Urinary bladder (tissue), 4 donors: Measurements from ENCODE around the gene KCNJ18. TPM values are rescaled to one million over a fixed set of nuclear protein-coding genes. Genes with fewer than 3 reads are reported as not detected.
"Not testable (repeated sequence)": the region's sequence is repeated elsewhere in the genome, so short reads cannot be mapped to it uniquely, and the experiment has no call there.

Experiments
- DNase-seq: peaks from one replicate; pipeline ENCODE4 v3.0.0-alpha.2; 2015; ENCODE audit errors: extremely low spot score
- H3K27ac ChIP-seq: one replicate; pipeline ENCODE4 v1.5.1; 2013; ENCODE audit warnings: low read depth, mild to moderate bottlenecking, moderate library complexity
- H3K36me3 ChIP-seq: one replicate; pipeline ENCODE4 v1.6.1; 2013; ENCODE audit warnings: mild to moderate bottlenecking, moderate library complexity; ENCODE audit not compliant: insufficient read depth
- H3K4me1 ChIP-seq: one replicate; pipeline ENCODE4 v1.6.1; 2013; ENCODE audit warnings: mild to moderate bottlenecking, moderate library complexity; ENCODE audit not compliant: insufficient read depth
- H3K4me3 ChIP-seq: one replicate; pipeline ENCODE4 v1.5.1; 2013; ENCODE audit warnings: low read depth, low read length
- WGBS: extraction: QIAGEN DNeasy Blood & Tissue Kit; methylation state at CpG from one replicate; pipeline ENCODE4 v1.1.7; 2013; 5-methylcytosine and 5-hydroxymethylcytosine counted together
- polyA plus RNA-seq: library from polyadenylated mRNA; stranded (reverse); fragments of 200-250 nt; gene quantifications from one replicate; pipeline ENCODE4 v1.2.3, GENCODE V29; 2013
- total RNA-seq: library from RNA; depleted of rRNA; stranded (reverse); fragments of >200 nt; gene quantifications from one replicate; pipeline ENCODE4 v1.2.3, GENCODE V29; 2014
- donor health status: healthy with polysubstance abuse.
- donor health status: healthy.

KCNJ18 gene
- total and polyA plus RNA-seq, 2 donors = not detected

DNA sequence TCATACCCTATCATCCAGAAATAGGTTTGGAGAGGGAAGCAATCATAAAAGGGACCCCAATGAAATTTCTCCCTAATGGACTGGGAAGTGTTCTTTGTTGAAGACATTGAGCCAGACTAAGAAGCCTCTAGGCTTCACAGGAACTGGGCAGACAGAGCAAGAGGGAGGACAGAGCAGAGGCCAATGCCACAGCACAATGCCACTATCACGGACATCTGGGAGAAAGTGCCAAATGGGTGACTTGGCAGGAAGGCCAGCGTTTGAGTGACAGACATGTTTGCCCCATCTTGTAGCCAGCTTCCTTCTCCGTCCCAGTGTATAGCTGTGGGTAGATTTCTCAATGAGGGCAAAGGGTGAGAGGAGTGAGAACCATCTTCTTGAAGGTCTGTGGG is 16.6 kb upstream of the KCNJ18 start:
- 82% methylated on average over 3 of the region's 3 CpGs for WGBS
- not testable (repeated sequence) for H3K4me3 ChIP-seq, H3K36me3 ChIP-seq, DNase-seq, H3K4me1 ChIP-seq, H3K27ac ChIP-seq

DNA sequence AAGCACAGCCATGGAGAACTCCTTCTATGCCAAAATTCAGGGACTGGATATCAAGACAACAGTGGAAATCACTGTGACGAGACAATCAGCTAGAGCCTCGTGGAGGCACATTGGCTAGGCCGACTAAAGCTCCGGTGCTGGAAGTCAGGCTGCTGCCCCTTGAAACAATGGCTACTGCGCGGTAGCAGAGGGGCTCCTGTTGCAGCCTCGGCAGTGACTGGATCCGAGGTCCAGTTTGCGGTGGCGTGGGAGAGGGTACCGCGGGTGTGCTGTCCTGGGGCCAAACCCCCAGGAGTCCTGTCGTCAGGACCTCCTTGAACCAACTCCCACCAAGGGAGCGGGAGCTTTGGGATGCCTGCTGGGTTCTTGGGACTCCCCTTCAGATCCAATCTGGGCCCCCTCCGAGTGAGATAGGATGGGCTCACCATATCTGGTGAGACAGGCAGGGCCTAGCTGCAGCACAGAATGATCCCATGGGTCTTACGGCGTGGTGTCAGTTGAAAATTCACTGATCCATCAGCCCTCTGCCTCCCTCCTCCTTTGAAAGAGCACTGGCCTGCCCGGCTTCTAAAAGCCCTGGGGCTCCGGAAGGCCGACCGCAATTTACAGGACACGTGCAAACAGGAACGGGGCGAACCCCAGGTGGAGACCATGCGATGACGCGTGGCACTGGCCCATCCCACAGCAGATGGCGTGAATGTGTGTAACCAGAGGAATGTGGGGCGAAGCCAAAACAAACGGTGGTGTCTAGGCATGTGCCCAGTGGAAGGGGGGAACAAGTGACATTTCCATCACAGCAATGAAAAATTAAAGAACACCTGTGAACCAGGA is 15.8 kb upstream of the KCNJ18 start:
- Histone ChIP-seq H3K27ac (no peak overlapping the region), H3K4me3 (no peak overlapping the region), H3K4me1 (no peaks in the 10 kb centered on the region), H3K36me3 (no peaks in the 10 kb centered on the region)
- no peak for DNase-seq
- 82% methylated on average over 30 of the region's 30 CpGs for WGBS

DNA sequence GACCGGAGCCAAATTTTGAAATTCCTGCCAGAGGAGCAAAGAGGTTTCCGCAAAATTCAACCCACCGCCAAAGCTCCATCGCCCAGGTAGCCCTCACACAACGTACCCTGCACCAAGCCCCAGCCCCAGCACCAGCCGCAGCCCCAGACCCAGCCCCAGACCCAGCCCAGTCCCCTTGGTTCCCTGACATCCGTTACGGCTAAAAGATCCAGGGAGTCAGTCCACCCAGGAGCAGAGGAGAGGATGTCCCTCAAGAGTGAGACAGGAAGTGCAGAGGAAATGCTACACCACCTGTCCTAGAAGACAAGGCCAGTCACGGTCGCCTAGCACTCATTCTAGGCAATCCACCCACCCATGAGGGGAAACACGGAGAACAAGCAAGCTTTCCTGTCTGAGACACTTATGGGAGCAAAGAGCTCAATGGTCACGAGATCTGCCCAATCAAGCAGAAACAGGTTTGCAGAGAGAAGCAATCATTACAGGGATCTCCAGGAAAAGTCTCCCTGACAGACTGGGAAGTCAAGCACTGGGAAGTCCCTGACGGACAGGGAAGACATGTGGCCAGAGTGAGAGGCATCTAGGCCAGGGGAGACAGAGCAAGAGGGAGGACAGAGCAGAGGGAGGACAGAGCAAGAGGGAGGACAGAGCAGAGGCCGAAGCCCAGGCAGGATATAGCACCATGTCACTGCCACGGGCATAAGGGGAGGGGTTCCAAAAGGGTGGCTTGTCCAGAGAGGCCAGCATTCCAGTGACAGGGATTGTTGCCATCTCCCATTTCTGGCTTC is 15.0 kb upstream of the KCNJ18 start:
- H3K4me1 ChIP-seq = no peaks in the 10 kb centered on the region
- H3K27ac ChIP-seq = no peak overlapping the region
- no peak for DNase-seq
- H3K4me3 ChIP-seq = no peak overlapping the region
- no peaks in the 10 kb centered on the region for H3K36me3 ChIP-seq
- WGBS = 75% methylated on average over 15 of the region's 15 CpGs

DNA sequence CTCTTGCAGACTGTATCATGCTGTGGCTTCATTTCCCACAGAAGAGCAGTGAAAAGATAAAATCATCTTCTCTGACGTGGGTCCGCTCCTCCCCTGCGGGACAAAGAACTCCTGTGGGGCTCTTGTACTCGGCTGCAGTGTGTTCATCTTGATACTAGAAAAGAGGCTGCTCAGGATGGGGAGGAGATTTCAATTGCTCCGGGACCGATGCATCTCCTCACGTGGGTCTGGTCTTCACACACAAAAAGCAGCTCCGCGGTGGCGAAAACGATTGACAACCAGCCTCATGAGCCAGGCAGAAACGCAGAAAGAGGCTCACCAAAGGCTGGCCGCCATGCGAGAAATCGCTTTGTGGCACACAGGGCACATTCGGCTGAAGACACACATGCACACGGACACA is 14.4 kb upstream of the KCNJ18 start:
- Histone ChIP-seq H3K4me1 (no peaks in the 10 kb centered on the region), H3K36me3 (no peaks in the 10 kb centered on the region), H3K27ac (no peak overlapping the region), H3K4me3 (no peak overlapping the region)
- 74% methylated on average over 17 of the region's 17 CpGs for WGBS
- no peak for DNase-seq

DNA sequence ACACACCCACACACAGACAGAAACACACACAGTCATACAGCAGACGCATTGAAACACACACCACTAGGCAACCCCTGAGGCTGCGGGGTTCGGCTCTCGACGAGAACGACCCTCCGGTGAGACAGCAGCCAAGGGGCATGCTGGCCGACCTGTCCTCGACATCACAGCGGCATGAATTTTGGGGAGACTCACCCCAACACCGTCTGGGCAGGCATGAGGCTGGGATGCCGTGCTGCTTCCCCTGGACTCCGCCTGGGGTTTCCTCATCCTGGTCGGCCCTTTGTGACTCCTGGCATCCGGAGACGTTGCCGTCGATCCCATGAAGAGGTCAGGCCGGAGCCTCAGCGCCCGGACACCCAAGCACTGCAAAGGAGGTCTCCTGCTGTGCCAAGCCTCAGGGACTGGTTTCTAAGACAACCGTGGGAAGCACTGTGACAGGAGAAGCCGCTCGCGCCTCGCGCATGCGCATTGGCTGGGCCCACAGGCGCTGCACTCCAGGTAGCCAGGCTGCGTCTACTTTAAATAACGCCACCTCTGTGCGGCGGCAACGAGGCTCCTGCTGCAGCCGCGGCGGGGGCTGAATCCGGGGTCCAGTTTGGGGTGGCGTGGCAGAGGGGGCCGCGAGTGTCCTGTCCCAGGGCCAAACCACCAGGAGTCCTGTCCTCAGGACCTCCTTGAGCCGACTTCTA is 13.8 kb upstream of the KCNJ18 start:
- no peak for DNase-seq
- H3K27ac ChIP-seq = no peak overlapping the region
- 56% methylated on average over 42 of the region's 42 CpGs for WGBS
- H3K4me1 ChIP-seq = no peaks in the 10 kb centered on the region
- no peaks in the 10 kb centered on the region for H3K36me3 ChIP-seq
- H3K4me3 ChIP-seq = no peak overlapping the region

DNA sequence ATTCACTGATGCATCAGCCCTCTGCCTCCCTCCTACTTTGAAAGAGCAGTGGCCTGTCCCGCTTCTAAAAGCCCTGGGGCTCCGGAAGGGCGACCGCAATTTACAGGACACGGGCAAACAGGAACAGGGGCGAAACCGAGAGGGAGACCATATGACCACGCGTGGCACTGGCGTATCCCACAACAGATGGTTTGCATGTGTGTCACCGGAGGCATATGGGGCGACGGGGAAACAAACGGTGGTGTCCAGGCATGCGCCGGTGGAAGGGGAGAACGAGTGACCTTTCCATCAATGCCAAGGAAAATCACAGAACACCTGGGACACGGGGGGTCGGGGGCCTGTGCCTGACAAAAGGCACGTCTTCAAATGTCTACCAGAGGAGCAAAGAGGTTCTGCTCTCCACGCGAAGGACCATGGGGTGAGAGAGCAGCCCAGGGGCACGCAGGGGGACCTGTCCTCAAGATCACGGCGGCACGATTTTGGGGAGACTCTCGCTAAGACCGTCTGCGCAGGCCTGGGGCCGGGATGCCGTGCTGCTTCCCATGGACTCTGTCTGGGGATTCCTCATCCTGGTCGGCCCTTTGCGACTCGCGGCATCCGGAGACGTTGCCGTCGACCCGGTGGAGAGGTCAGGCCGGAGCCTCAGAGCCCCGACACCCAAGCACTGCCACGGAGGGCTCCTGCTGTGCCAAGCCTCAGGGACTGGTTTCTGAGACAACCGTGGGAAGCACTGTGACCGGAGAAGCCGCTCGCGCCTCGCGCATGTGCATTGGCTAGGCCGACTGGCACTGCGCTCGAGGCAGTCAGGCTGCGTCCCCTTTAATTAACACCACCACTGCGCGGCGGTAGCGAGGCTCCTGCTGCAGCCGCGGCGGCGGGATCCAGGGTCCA is 12.8 kb upstream of the KCNJ18 start:
- Histone ChIP-seq H3K36me3 (no peaks in the 10 kb centered on the region), H3K27ac (no peak overlapping the region), H3K4me3 (no peak overlapping the region), H3K4me1 (no peaks in the 10 kb centered on the region)
- WGBS = 66% methylated on average over 62 of the region's 62 CpGs
- DNase-seq = no peak

DNA sequence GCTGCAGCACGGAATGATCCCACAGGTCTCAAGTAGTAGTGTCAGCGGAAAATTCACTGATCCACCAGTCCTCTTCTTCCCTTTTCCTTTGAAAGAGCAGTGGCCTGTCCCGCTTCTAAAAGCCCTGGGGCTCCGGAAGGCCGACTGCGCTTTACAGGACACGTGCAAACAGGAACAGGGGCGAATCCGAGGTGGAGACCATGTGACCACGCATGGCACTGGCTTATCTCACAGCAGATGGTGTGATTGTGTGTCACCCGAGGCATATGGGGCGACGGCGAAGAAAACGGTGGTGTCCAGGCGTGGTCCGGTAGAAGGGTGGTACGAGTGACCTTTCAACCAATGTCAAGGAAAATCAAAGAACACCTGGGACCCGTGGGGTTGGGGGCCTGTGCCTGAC is 12.0 kb upstream of the KCNJ18 start:
- no peaks in the 10 kb centered on the region for H3K4me1 ChIP-seq
- WGBS = 80% methylated on average over 19 of the region's 19 CpGs
- no peaks in the 10 kb centered on the region for H3K36me3 ChIP-seq
- H3K4me3 ChIP-seq = no peak overlapping the region
- DNase-seq = no peak
- no peak overlapping the region for H3K27ac ChIP-seq

DNA sequence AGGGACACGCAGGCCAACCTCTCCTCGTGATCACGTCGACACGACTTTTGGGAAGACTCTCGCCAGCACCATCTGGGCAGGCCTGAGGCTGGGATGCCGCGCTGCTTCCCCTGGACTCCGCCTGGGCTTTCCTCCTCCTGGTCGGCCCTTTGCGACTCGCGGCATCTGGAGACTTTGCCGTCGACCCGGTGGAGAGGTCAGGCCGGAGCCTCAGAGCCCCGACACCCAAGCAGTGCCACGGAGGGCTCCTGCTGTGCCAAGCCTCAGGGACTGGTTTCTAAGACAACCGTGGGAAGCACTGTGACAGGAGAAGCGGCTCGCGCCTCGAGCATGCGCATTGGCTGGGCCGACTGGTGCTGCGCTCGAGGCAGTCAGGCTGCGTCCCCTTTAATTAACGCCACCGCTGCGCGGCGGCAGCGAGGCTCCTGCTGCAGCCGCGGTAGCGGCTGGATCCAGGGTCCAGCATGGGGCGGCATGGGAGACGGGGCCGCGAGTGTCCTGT is 11.4 kb upstream of the KCNJ18 start:
- DNase-seq = not testable (repeated sequence)
- 59% methylated on average over 42 of the region's 42 CpGs for WGBS

DNA sequence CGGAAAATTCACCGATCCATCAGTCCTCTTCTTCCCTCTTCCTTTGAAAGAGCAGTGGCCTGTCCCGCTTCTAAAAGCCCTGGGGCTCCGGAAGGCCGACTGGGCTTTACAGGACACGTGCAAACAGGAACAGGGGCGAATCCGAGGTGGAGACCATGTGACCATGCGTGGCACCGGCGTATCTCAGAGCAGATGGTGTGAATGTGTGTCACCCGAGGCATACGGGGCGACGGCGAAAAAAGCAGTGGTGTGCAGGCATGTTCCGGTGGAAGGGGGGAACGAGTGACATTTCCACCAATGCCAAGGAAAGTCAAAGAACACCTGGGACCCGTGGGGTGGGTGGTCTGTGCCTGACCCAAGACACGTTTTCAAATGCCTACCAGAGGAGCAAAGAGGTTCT is 10.7 kb upstream of the KCNJ18 start:
- not testable (repeated sequence) for H3K36me3 ChIP-seq, DNase-seq, H3K4me3 ChIP-seq, H3K4me1 ChIP-seq, H3K27ac ChIP-seq
- WGBS = 79% methylated on average over 20 of the region's 20 CpGs

More for the DNA sequence above, 11.4 kb upstream of the KCNJ18 start:
- not testable (repeated sequence) for H3K27ac ChIP-seq, H3K4me1 ChIP-seq, H3K4me3 ChIP-seq, H3K36me3 ChIP-seq

DNA sequence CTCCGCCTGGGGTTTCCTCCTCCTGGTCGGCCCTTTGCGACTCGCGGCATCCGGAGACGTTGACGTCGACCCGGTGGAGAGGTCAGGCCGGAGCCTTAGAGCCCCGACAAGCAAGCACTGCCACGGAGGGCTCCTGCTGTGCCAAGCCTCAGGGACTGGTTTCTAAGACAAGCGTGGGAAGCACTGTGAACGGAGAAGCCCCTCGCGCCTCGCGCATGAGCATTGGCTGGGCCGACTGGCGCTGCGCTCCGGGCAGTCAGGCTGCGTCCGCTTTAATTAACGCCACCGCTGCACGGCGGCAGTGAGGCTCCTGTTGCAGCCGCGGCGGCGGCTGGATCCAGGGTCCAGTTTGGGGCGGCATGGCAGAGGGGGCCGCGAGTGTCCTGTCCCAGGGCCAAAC is 10.2 kb upstream of the KCNJ18 start:
- DNase-seq, H3K4me1 ChIP-seq, H3K27ac ChIP-seq, H3K4me3 ChIP-seq, H3K36me3 ChIP-seq: not testable (repeated sequence)
- 84% methylated on average over 35 of the region's 36 CpGs for WGBS

DNA sequence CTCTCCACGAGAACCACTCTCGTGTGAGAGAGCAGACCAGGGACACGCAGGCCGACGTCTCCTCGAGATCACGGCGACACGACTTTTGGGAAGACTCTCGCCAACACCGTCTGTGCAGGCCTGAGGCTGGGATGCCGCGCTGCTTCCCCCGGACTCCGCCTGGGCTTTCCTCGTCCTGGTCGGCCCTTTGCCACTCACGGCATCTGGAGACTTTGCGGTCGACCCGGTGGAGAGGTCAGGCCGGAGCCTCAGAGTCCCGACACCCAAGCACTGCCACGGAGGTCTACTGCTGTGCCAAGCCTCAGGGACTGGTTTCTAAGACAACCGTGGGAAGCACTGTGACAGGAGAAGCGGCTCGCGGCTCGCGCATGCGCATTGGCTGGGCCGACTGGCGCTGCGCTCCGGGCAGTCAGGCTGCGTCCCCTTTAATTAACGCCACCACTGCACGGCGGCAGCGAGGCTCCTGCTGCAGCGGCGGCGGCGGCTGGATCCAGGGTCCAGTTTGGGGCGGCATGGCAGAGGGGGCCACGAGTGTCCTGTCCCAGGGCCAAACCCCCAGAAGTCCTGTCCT is 9.1 kb upstream of the KCNJ18 start:
- not testable (repeated sequence) for H3K4me1 ChIP-seq, H3K27ac ChIP-seq, H3K4me3 ChIP-seq, DNase-seq, H3K36me3 ChIP-seq
- WGBS = 81% methylated on average over 40 of the region's 46 CpGs

DNA sequence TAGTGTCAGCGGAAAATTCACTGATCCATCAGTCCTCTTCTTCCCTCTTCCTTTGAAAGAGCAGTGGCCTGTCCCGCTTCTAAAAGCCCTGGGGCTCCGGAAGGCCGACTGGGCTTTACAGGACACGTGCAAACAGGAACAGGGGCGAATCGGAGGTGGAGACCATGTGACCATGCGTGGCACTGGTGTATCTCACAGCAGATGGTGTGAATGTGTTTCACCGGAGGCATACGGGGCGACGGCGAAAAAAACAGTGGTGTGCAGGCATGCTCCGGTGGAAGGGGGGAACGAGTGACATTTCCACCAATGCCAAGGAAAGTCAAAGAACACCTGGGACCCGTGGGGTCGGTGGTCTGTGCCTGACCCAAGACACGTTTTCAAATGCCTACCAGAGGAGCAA is 8.4 kb upstream of the KCNJ18 start:
- H3K27ac ChIP-seq, DNase-seq: not testable (repeated sequence)
- WGBS = 83% methylated on average over 18 of the region's 18 CpGs

DNA sequence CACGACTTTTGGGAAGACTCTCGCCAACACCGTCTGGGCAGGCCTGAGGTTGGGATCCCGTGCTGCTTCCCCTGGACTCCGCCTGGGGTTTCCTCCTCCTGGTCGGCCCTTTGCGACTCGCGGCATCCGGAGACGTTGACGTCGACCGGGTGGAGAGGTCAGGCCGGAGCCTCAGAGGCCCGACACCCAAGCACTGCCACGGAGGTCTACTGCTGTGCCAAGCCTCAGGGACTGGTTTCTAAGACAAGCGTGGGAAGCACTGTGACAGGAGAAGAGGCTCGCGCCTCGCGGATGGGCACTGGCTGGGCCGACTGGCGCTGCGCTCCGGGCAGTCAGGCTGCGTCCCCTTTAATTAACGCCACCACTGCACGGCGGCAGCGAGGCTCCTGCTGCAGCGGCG is 7.9 kb upstream of the KCNJ18 start:
- H3K4me1 ChIP-seq, H3K27ac ChIP-seq, DNase-seq, H3K36me3 ChIP-seq, H3K4me3 ChIP-seq: not testable (repeated sequence)
- 95% methylated on average over 27 of the region's 33 CpGs for WGBS

More for the DNA sequence above, 8.4 kb upstream of the KCNJ18 start:
- not testable (repeated sequence) for H3K4me1 ChIP-seq, H3K36me3 ChIP-seq, H3K4me3 ChIP-seq
